B cell (primary cell): ENCODE results near the gene RGS9BP. TPM values are rescaled to one million over a fixed set of nuclear protein-coding genes. Genes with fewer than 3 reads are reported as not detected.

Experiments
- ATAC-seq: fragments of 200-7000 bp; cut with Tn5 transposase; one replicate; pipeline ENCODE4 v1.10.0; 2021; ENCODE audit warnings: low read depth, mild to moderate bottlenecking, moderate number of reproducible peaks, moderate library complexity
- CTCF ChIA-PET: fragments of 350-600 bp; sonication (Branson Sonifier 250); formaldehyde crosslinking; loops from one replicate; lab custom pipeline; 2021; ENCODE audit warnings: antibody characterized with exemption, inconsistent platforms; lab: Charles Lee
- POLR2A ChIA-PET: fragments of 350-600 bp; sonication (Branson Sonifier 250); formaldehyde crosslinking; loops from one replicate; lab custom pipeline; 2021; ENCODE audit warnings: antibody characterized with exemption; lab: Charles Lee
- DNase-seq: peaks from one replicate; pipeline ENCODE4 v3.0.0; 2013
- H2AFZ ChIP-seq: 2 replicates; pipeline ENCODE4 v1.6.1; 2012; ENCODE audit warnings: mild to moderate bottlenecking, low read depth, low read length; ENCODE audit not compliant: insufficient read depth, poor library complexity, severe bottlenecking
- H3K27ac ChIP-seq, 2 donors: 1 replicate in 1 of 2; 2 replicates in 1 of 2; pipeline ENCODE4 v1.5.1; 2012 to 2013; ENCODE audit warnings: low read length in 2 of 2, mild to moderate bottlenecking in 2 of 2, moderate library complexity in 1 of 2
- H3K27me3 ChIP-seq, 4 experiments: fragments of 200-600 bp in 1 of 4; sonication (generic) in 1 of 4; replicated peaks in 1 of 4; 1 replicate in 2 of 4; 2 replicates in 2 of 4; pipeline versions ENCODE4 v1.6.1 to v1.7.0; 2013 to 2016; ENCODE audit warnings: low read length in 3 of 4, mild to moderate bottlenecking in 2 of 4, mixed read lengths in 1 of 4, moderate library complexity in 1 of 4; ENCODE audit not compliant: insufficient read depth in 4 of 4, control insufficient read depth in 3 of 4; ENCODE audit errors: control extremely low read depth in 1 of 4
- H3K36me3 ChIP-seq, 2 experiments: replicated peaks in 1 of 2; 1 replicate in 1 of 2; 2 replicates in 1 of 2; pipeline versions ENCODE4 v1.6.1 to v1.7.1; 2013; ENCODE audit warnings: low read length in 1 of 2; ENCODE audit not compliant: insufficient read depth in 2 of 2, control insufficient read depth in 1 of 2; ENCODE audit errors: control extremely low read depth in 1 of 2, extremely low read depth in 1 of 2
- H3K4me1 ChIP-seq, 2 donors: fragments of 200-600 bp in 1 of 2; sonication (generic) in 1 of 2; 1 replicate in 1 of 2; 2 replicates in 1 of 2; pipeline versions ENCODE4 v1.5.1 to v1.6.1; 2013 to 2017; ENCODE audit warnings: low read length in 2 of 2; ENCODE audit not compliant: control insufficient read depth in 2 of 2, insufficient read depth in 2 of 2
- H3K4me2 ChIP-seq: replicated peaks from 2 replicates; pipeline ENCODE3; 2012; ENCODE audit warnings: mild to moderate bottlenecking, low read depth, low read length; ENCODE audit not compliant: poor library complexity, severe bottlenecking
- H3K4me3 ChIP-seq, 5 experiments: fragments of 200-600 bp in 1 of 5; sonication (generic) in 1 of 5; 1 replicate in 3 of 5; 2 replicates in 2 of 5; pipeline versions ENCODE4 v1.5.1 to v1.7.0; 2011 to 2016; ENCODE audit warnings: low read length in 4 of 5, mild to moderate bottlenecking in 4 of 5, low read depth in 2 of 5, control low read depth in 1 of 5, moderate library complexity in 1 of 5; ENCODE audit not compliant: insufficient read depth in 1 of 5; ENCODE audit errors: control extremely low read depth in 1 of 5, extremely low read depth in 1 of 5
- H3K79me2 ChIP-seq: fragments of 200-600 bp; sonication (generic); one replicate; pipeline ENCODE4 v1.6.0; 2016; ENCODE audit warnings: low read length; ENCODE audit not compliant: control insufficient read depth, insufficient read depth
- H3K9ac ChIP-seq: fragments of 200-600 bp; sonication (generic); 2 replicates; pipeline ENCODE4 v1.6.1; 2017; ENCODE audit warnings: mild to moderate bottlenecking, low read length, moderate library complexity
- H3K9me3 ChIP-seq, 3 donors: one replicate each; pipeline versions ENCODE4 v1.6.1 to v1.7.1; 2013; ENCODE audit warnings: low read length in 2 of 3; ENCODE audit not compliant: control insufficient read depth in 2 of 3, insufficient read depth in 1 of 3; ENCODE audit errors: control extremely low read depth in 1 of 3
- H4K20me1 ChIP-seq: 2 replicates; pipeline ENCODE4 v1.6.0; 2012; ENCODE audit warnings: mild to moderate bottlenecking, low read length; ENCODE audit not compliant: insufficient read depth, control insufficient read depth, poor library complexity, severe bottlenecking
- H3K27ac Mint-ChIP-seq: one replicate; pipeline ENCODE4 v1.8.0; 2021; ENCODE audit warnings: mixed read lengths
- H3K27me3 Mint-ChIP-seq: one replicate; pipeline ENCODE4 v1.8.0; 2021; ENCODE audit warnings: mixed read lengths
- H3K4me1 Mint-ChIP-seq: one replicate; pipeline ENCODE4 v1.8.0; 2021; ENCODE audit warnings: mixed read lengths
- H3K4me3 Mint-ChIP-seq: one replicate; pipeline ENCODE4 v1.8.0; 2021; ENCODE audit warnings: mixed read lengths
- H3K9me3 Mint-ChIP-seq: one replicate; pipeline ENCODE4 v1.8.0; 2022; ENCODE audit warnings: mixed read lengths; ENCODE audit not compliant: insufficient read depth
- CTCF ChIP-seq: fragments of 200-600 bp; IDR thresholded peaks from one replicate; pipeline ENCODE4 v1.8.0; 2022; ENCODE audit warnings: antibody characterized with exemption, mild to moderate bottlenecking
- EZH2 ChIP-seq: IDR thresholded peaks from 2 replicates; pipeline ENCODE4 v1.6.1; 2012; ENCODE audit warnings: borderline replicate concordance, low read depth, mild to moderate bottlenecking, moderate library complexity, low read length; ENCODE audit not compliant: insufficient read depth, poor library complexity, severe bottlenecking
- WGBS: methylation state at CpG from one replicate; pipeline ENCODE4 v1.1.5; 2013; ENCODE audit warnings: missing lambda C conversion rate; ENCODE audit not compliant: insufficient coverage; 5-methylcytosine and 5-hydroxymethylcytosine counted together
- intact Hi-C: fragments of 100-400 bp; cut with micrococcal nuclease; formaldehyde crosslinking; loops from one replicate; pipeline ENCODE4 v1.10.0; 2022
- polyA plus RNA-seq: library from polyadenylated mRNA; depleted of rRNA; stranded (reverse); fragments of >200 nt; gene quantifications from 2 replicates; pipeline ENCODE4 v1.2.3, GENCODE V29; 2012
- total RNA-seq, 2 donors: library from RNA; stranded (reverse); fragments of 120-200 nt in 1 of 2; gene quantifications; 1 replicate in 1 of 2; 2 replicates in 1 of 2; pipeline versions ENCODE4 v1.2.3 to v1.2.4, GENCODE V29; 2013 to 2022

RGS9BP gene
- total and polyA plus RNA-seq, 2 donors (not counting 1 experiment from before 2014, with no cell fraction given) = 0.03 to 0.25 TPM

GRCh38 chr19:32719611-32720059 lies 44.0 kb downstream of the RGS9BP start, which contains the start of gene TDRD12:
Gene TDRD12 (plus strand): TSS chr19:32719767. CDS start chr19:32720073, 306 bp downstream.
- no peaks in the 10 kb centered on the region for H3K4me1 Mint-ChIP-seq
- H3K27ac Mint-ChIP-seq = no peak within 1 kb of the TSS
- Histone ChIP-seq H2AFZ (no peak within 1 kb of the TSS), H3K36me3 (peaks cover 0 to 4% of the 10 kb centered on the region in 2 experiments), H4K20me1 (no peaks in the 10 kb centered on the region), H3K27ac (no peak within 1 kb of the TSS), H3K79me2 (no peaks in the 10 kb centered on the region), H3K4me3 (no peak within 1 kb of the TSS), H3K9me3 (peaks cover 0 to 8% (median 0%) of the 10 kb centered on the region in 3 donors), H3K9ac (no peak within 1 kb of the TSS), H3K4me2 (no peak within 1 kb of the TSS), H3K4me1 (no peaks in the 10 kb centered on the region), H3K27me3 (no peaks in the 10 kb centered on the region)
- intact Hi-C loops = no loop called here
- ATAC-seq (no peak), DNase-seq (no peak)
- CTCF ChIA-PET = no interaction called here
- TF ChIP-seq EZH2 (no peak), CTCF (no peak)
- H3K9me3 Mint-ChIP-seq = no peaks in the 10 kb centered on the region
- no peaks in the 10 kb centered on the region for H3K27me3 Mint-ChIP-seq
- POLR2A ChIA-PET = no interaction called here
- 92% methylated on average over 38 of the region's 44 CpGs for WGBS
- H3K4me3 Mint-ChIP-seq = no peak within 1 kb of the TSS

DNA sequence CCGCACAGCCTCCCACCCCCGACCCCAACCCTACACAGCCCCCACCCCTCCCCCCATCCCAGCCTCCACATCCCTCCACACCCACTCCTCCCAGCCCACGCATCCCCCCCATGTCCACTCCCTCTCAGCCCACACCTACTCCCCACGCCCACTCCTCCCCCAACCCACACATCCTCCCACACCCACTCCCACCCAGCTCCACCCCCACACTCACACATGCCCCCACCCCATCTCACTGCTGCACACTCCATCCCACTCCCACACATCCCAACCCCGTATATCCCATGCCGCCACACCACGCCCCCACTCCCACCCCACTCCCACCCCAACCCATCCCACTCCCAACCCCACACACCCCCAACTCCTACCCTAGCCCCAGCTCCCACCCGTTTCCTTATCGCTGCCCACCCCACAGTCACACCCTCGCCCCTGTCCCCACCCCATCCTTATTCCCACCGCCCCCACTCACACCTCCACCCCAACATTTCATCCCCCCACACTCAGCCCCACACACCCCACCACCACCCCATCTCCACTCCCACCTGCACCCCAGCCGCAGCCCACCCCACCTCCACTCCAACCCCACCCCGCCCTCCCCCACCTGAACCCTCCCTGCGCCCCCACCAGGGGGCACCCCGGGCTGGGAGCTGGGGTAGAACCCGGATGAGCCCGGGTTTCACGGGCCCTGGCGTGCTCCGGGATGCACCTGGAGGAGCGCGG lies 44.7 kb downstream of the RGS9BP start:
- no peak overlapping the region for H3K4me3 Mint-ChIP-seq
- H3K27ac Mint-ChIP-seq = no peak overlapping the region
- DNase-seq = no peak
- no peaks in the 10 kb centered on the region for H3K9me3 Mint-ChIP-seq
- no peaks in the 10 kb centered on the region for H3K4me1 Mint-ChIP-seq
- Histone ChIP-seq H3K27me3 (no peaks in the 10 kb centered on the region), H3K9ac (no peak overlapping the region), H3K36me3 (peaks cover 0 to under 1% of the 10 kb centered on the region in 2 experiments), H3K4me1 (no peaks in the 10 kb centered on the region), H3K4me2 (no peak overlapping the region), H3K27ac (no peak overlapping the region), H2AFZ (no peak overlapping the region), H3K9me3 (peaks cover 0 to 8% (median 0%) of the 10 kb centered on the region in 3 donors), H3K79me2 (no peaks in the 10 kb centered on the region), H3K4me3 (no peak overlapping the region), H4K20me1 (no peaks in the 10 kb centered on the region)
- CTCF ChIA-PET = no interaction called here
- POLR2A ChIA-PET = no interaction called here
- intact Hi-C loops = no loop called here
- no peak for ATAC-seq
- 96% methylated on average over 13 of the region's 22 CpGs for WGBS
- H3K27me3 Mint-ChIP-seq = no peaks in the 10 kb centered on the region
- TF ChIP-seq EZH2 (no peak), CTCF (no peak)
